GM21515 (cell line): Measurements from ENCODE around the gene CNTN5.

Source experiments
- ATAC-seq: cut with Tn5 transposase; IDR thresholded peaks from one replicate; pipeline ENCODE4 v1.9.1; 2021; ENCODE audit not compliant: unreplicated experiment

The CNTN5 gene

GRCh38 chr11:99887481-99887880 lies 866.7 kb downstream of the CNTN5 start:
- ATAC-seq: no peak

DNA sequence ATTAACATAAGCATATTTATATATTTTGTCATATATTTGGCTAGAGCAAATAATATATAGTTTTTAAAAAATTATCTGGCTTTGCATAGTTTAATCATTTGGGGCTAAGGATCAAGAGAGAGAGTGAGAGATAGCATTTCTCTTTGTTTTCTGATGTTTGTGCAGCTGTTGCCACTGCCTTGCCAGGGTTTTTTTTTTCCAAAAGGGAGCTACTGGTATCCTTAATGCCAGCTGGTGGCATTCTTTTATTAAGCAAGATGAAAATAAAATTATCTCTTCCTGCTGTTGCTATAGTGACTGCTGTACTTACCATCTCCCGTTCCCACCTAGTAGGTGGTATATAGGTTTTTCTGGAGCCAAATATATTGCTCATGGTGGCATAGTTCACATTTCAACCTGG lies 873.1 kb downstream of the CNTN5 start:
- no peak for ATAC-seq

- ATAC-seq: no peak
Observed at GRCh38 chr11:99901175-99901574, 880.4 kb downstream of the CNTN5 start.

DNA sequence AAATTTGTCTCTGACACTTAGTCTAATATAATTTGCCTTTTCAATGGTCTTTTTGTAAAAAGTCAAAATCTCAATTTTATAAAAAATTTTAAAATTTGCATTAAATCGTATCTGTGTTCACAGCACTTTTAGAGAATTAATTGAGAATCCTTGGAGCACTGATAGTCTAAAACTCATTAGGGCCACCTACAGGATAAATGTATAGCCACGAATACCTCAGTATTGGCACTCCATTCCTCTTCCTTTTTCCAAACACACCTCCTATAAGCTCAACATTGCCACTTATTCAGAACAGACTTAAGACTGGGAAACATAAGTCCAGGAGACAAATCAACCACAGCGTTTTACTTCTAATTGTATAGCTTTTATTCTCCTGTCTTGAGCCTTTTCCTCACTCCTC lies 890.4 kb downstream of the CNTN5 start:
- ATAC-seq: no peak

DNA sequence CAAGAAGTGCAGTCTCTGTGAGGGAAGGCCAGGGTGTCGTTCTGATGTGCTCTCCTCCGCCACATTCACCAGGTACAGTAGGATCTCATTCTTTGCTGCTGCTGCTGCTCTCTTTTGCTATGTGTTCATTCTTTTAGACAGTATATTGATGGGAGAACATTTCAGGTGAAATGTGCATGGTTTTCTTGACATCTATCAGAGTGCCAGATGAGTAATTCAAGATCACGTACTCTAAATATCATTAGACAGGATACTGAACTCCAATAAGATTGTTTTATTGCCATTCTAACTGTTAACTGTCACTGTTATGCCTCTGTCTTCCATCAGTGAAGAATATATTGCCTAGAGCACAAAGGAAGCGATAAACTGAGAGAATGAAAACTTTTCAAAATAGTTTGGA lies 895.3 kb downstream of the CNTN5 start:
- no peak for ATAC-seq

DNA sequence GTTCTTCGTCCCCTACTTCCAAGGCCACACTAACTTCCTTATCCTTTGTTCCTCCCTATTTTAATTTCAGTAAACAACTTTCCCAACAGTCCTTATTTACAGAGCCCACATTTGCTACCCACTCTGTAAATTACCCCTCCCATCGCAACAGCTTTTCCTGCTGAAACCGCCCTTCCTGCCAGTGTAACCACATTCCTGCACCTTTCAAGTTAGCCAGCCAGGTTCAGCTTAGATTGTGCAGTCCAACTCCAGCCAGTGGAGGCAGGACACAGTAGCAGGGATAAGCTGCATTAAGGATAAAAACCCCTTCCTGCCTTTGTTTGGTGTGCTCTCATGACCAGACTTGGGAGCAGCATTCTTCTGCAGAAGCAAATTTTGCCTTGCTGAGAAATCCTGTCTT lies 898.0 kb downstream of the CNTN5 start:
- ATAC-seq: no peak

- no peak for ATAC-seq
Observed at GRCh38 chr11:99920956-99921355, 900.2 kb downstream of the CNTN5 start.

- ATAC-seq: no peak
Observed at GRCh38 chr11:99925968-99926367, 905.2 kb downstream of the CNTN5 start.

DNA sequence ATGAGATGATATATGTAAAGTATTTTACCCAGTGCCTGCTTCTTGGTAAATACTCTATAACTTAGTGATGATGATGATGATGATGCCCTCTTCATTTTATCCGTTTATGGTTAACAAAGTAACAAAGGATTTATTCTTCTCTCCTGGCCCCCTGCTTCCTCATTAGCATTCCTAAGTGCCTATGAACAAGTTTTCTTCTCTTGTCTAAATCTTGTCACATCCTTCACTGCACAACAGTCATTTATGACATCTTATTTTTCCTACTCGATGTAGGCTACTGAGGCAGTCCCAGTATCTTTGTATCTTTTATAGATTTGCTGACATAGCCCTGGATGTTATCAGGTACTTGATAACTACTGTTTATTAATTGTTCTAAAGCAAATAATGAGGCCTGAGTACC lies 911.9 kb downstream of the CNTN5 start:
- no peak for ATAC-seq

DNA sequence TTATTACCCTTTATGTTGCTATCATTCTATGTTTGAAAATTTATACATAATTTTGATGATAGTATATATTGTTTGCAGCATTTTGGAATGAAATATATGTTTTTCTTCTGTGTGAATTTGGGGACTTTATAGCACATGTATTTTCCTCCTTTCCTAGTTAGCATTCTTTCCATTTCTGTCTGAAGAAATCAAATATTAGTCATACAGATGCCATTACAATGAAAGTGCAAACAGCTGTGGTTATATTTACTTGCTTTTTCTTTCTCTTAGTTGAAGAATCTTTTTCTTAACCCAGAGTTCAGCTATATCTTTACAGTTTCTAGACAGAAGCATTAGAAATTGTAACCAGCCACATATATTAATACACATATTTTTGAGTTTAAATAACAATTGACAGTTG lies 913.3 kb downstream of the CNTN5 start:
- ATAC-seq: no peak

DNA sequence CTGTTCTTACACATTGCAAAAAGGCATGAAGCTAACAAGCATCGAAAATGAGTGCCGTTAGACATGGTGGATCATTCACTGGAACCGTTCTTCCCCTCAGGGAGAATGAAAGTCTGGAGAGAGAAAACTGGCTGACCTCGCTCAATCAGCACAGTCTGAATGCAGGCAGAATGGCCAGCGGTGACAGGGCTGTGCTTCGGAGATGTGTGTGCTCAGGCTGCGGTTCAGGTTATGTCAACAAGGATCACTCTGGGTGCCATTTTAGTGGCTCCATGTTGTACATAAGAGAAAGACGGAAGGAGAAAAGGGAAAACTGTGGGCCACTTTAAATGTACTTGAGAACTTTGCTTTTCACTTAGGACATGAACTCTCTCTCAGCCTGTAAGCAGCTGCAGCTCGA lies 916.6 kb downstream of the CNTN5 start:
- no peak for ATAC-seq

DNA sequence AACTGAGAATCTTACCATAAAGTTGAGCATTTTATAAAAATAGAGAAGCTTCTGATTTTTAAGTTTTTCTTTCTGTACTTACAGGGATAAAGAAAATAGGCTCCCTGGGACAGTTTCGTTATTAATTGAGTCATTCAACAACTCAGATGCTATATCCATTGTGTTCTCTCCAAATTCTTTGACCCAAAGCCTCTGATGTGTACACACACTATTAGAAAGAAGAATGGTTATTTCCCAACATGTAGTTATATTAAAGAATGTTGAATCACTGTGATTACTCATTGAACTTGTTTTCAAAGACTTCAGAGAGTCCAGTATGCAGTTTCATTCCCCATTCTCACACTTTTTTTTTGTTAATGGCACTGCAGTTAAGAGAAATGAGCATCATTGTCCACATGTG lies 932.1 kb downstream of the CNTN5 start:
- ATAC-seq: no peak

DNA sequence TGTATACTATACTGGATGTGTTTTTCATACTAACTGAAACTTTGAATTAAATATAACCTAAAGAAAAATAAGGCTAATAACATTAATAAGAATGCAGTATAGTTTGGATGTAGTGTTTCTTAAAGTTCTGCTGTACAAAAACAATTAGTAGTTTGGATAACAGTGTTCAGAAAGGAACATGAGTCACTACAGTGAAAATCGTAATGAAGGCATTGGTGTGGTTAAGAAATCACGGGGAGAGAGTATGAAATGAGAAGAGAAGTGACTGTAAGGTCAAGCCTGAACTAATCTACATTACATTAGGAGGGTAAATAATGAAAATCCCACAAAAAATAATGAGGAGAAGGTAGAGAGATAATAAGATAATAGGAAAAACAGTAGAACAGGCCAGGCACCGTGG lies 939.8 kb downstream of the CNTN5 start:
- no peak for ATAC-seq

- no peak for ATAC-seq
Observed at GRCh38 chr11:99968336-99968735, 947.6 kb downstream of the CNTN5 start.

- no peak for ATAC-seq
Observed at GRCh38 chr11:99973993-99974392, 953.2 kb downstream of the CNTN5 start.

DNA sequence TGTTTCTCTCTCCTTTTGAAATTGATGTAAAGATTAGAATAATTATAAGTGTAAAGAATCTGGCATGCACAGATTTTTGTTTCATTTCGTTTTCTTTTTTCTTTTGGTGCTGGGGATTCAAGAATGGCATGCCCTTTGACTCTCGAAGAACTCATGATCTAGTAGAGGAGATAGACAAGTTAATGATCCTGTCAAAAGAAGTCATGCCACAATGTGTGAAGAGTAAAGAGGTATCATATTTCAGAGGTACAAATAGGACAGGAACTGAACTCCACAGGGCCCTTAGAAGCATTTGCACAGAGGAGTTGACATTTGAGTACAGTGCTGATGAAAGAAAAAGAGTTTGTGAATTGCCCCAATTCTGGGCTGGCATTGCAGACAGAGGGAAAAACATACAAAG lies 958.3 kb downstream of the CNTN5 start:
- ATAC-seq: no peak

DNA sequence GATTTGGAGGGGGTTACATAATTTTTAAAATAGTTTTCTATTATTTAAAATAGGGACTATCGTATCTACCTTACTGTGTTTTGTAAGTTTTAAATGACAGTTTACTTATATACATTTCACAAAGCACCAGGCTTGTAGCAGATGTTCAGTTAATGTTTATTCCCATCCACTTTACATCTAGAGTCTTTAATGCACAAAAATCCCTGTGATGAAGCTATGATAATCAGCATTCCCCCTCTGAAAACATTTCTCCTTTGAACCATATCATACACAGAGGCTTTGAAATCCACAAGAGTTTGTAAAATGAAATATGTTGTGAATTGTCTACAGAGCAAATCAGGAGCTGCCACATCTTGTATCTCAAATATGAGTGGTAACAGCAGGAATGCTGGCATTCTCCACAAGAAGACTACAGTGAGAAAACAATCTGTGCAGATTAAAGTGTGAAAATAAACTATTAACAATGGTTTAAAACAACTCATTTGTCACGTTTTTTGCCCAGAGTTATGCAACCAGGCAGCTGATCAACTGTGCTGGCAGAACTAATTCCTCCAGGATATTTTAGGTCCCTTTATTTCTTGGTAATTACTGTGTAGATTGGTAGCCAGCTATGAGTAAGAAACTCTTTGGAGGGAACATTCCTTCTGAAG lies 967.2 kb downstream of the CNTN5 start:
- no peak for ATAC-seq

DNA sequence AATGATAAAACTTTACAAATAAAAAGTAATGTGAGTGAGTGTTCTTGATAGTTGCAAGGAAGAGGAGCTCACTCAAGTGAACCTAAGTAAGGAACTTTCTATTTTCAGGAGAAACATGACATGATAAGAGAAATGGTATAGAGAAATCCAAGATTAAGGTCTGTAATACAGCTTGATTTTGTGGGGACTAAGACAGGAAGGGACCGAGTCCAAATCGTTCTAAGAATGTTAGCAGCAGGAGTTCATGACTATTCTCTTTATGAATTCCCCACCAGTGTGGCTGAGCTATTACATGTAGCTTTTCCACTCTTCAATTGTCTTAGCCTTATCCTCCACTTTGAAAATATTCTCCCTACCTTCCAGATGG lies 967.7 kb downstream of the CNTN5 start:
- no peak for ATAC-seq

DNA sequence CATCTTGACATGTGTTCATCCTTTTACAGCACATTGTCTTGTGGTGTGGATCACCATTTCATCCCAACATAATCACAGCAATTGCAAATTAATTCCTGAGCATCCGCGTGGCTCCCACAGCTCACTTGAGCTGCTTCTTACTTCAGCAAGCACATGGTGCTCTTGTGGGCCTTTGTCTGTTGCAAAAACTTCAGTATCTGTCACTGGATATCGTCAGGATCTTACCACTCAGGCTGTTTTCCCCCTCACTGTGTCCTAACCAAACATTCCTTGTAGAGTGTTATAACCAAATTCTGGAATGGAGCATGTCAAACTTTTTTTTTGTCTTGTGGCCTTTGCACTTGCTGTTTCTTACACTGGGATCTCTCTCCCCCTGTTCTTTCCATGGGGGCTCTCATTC lies 983.2 kb downstream of the CNTN5 start:
- no peak for ATAC-seq

GRCh38 chr11:100004541-100004940 lies 983.8 kb downstream of the CNTN5 start:
- no peak for ATAC-seq

- no peak for ATAC-seq
Observed at GRCh38 chr11:100008417-100008816, 987.7 kb downstream of the CNTN5 start.

GRCh38 chr11:100009728-100010127 lies 989.0 kb downstream of the CNTN5 start:
- no peak for ATAC-seq

- no peak for ATAC-seq
Observed at GRCh38 chr11:100010393-100010792, 989.6 kb downstream of the CNTN5 start.

GRCh38 chr11:100011697-100012096 lies 990.9 kb downstream of the CNTN5 start:
- no peak for ATAC-seq
